ENCODE measurements around the gene SERPINA9. TPM values are rescaled to one million over a fixed set of nuclear protein-coding genes. Genes with fewer than 3 reads are reported as not detected.

Gene SERPINA9
- total RNA-seq, 2 experiments from 2014 or later: not detected

DNA sequence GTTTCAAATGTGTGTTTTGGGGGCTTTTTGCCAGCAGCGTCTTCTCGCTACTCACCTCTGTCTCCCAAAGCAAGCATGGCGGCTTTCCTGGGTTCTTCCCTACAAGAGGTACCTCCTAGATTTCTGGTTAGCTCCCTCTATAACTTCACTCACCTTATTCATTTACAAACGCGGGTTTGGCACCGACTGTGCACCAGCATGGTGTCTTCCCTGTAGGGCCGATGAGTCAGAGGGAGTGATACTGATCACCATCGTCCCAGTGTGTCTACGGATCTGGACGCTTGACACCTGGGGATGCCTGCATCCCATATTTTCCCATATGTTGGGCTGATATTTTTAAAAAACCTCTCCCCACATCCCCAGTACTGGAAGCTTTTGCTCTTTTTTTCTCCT lies 41.2 kb upstream of the SERPINA9 start:
- H3K79me2 ChIP-seq (ENCODE audit: insufficient read depth, low read depth, low read length): no peaks in the 10 kb centered on the region
- no peaks in the 10 kb centered on the region for H3K9me3 ChIP-seq (ENCODE audit: low read length)
- H2AFZ ChIP-seq (ENCODE audit: low read length): no peak overlapping the region
- intact Hi-C loops (cut with micrococcal nuclease; ENCODE audit: unreplicated experiment): no loop called here
- H3K36me3 ChIP-seq (ENCODE audit: insufficient read depth, low read length): no peaks in the 10 kb centered on the region
- no peak for TF ChIP-seq EZH2phosphoT487 (IDR thresholded peaks at IDR 0.05; ENCODE audit: borderline replicate concordance, low read depth, low read length)
- TF ChIP-seq, protein P1, sequence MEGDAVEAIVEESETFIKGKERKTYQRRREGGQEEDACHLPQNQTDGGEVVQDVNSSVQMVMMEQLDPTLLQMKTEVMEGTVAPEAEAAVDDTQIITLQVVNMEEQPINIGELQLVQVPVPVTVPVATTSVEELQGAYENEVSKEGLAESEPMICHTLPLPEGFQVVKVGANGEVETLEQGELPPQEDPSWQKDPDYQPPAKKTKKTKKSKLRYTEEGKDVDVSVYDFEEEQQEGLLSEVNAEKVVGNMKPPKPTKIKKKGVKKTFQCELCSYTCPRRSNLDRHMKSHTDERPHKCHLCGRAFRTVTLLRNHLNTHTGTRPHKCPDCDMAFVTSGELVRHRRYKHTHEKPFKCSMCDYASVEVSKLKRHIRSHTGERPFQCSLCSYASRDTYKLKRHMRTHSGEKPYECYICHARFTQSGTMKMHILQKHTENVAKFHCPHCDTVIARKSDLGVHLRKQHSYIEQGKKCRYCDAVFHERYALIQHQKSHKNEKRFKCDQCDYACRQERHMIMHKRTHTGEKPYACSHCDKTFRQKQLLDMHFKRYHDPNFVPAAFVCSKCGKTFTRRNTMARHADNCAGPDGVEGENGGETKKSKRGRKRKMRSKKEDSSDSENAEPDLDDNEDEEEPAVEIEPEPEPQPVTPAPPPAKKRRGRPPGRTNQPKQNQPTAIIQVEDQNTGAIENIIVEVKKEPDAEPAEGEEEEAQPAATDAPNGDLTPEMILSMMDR (conservative IDR thresholded peaks at IDR 0.05; ENCODE audit: low read length): no peak
- no TSS peak for BruUV-seq (replicated peaks)
- H3K4me3 ChIP-seq (ENCODE audit: low read depth, low read length, poor library complexity, severe bottlenecking): no peak overlapping the region
- ChIA-PET POLR2A (no interaction called here), CTCF (ENCODE audit: unreplicated experiment) (no interaction called here)
- H3K4me2 ChIP-seq (ENCODE audit: low read length): no peak overlapping the region
- no peaks in the 10 kb centered on the region for H3K9me2 ChIP-seq (ENCODE audit: insufficient read depth, low read length)
- no peaks in the 10 kb centered on the region for H3K4me1 ChIP-seq (ENCODE audit: insufficient read depth, low read length, poor library complexity, severe bottlenecking)
- H3K27ac ChIP-seq (ENCODE audit: low read depth, low read length, poor library complexity, severe bottlenecking): no peak overlapping the region
- H4K20me1 ChIP-seq (ENCODE audit: insufficient read depth, low read length): no peaks in the 10 kb centered on the region
- DNase-seq (ENCODE audit: low spot score): no peak

DNA sequence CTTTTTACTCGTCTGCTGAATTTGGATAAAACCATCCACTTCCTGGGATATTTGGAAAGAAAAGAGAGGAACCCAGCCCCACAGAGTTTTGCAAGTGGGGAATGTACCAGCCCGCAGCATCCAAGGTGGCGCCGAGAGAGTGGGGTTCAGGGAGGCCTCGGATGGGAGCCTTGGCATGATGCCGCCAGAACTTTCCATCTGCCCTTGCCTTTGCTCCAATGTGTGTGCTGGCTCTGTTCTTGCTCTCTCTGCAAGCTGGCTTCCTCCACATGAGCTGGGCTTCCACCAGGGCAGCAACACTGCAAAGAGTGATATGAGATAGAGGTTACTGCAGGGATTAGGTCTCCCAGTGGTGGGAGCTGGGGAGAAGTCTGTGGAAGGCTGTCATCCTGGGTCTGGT lies 39.9 kb upstream of the SERPINA9 start:
- Histone ChIP-seq H3K9me3 (ENCODE audit: low read length) (no peaks in the 10 kb centered on the region), H2AFZ (ENCODE audit: low read length) (no peak overlapping the region), H3K27ac (ENCODE audit: low read depth, low read length, poor library complexity, severe bottlenecking) (no peak overlapping the region), H3K4me1 (ENCODE audit: insufficient read depth, low read length, poor library complexity, severe bottlenecking) (no peaks in the 10 kb centered on the region), H3K4me3 (ENCODE audit: low read depth, low read length, poor library complexity, severe bottlenecking) (no peak overlapping the region), H3K36me3 (ENCODE audit: insufficient read depth, low read length) (no peaks in the 10 kb centered on the region), H3K79me2 (ENCODE audit: insufficient read depth, low read depth, low read length) (no peaks in the 10 kb centered on the region), H3K9me2 (ENCODE audit: insufficient read depth, low read length) (no peaks in the 10 kb centered on the region), H4K20me1 (ENCODE audit: insufficient read depth, low read length) (no peaks in the 10 kb centered on the region), H3K4me2 (ENCODE audit: low read length) (no peak overlapping the region)
- POLR2A ChIA-PET: no interaction called here
- BruUV-seq (replicated peaks): no TSS peak
- intact Hi-C loops (cut with micrococcal nuclease; ENCODE audit: unreplicated experiment): no loop called here
- CTCF ChIA-PET (ENCODE audit: unreplicated experiment): no interaction called here
- no peak for DNase-seq (ENCODE audit: low spot score)
- TF ChIP-seq, protein P1 (conservative IDR thresholded peaks at IDR 0.05; ENCODE audit: low read length): no peak

DNA sequence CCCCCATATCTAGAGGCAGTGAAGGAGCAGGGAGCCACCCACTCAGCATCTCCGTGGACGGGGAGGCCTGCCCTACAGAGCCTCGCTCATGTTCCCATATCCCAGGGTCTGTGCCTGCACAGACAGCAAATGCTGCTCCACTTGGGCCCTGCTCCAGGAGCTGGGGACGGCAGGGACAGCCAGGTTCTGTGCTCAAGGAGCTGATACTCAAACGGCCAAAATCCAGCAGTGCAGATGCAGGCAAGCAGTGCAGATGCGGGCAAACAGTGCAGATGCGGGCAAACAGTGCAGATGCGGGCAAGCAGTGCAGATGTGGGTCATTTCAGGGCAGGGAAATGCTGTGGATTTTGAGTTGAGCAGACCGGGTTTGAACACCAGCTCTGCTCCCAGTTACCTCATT lies 39.4 kb upstream of the SERPINA9 start:
- no peak for TF ChIP-seq EZH2phosphoT487 (IDR thresholded peaks at IDR 0.05; ENCODE audit: borderline replicate concordance, low read depth, low read length)
- TF ChIP-seq, protein P1 (conservative IDR thresholded peaks at IDR 0.05; ENCODE audit: low read length): no peak
- Histone ChIP-seq H3K4me1 (ENCODE audit: insufficient read depth, low read length, poor library complexity, severe bottlenecking) (no peaks in the 10 kb centered on the region), H3K4me3 (ENCODE audit: low read depth, low read length, poor library complexity, severe bottlenecking) (no peak overlapping the region), H3K9me3 (ENCODE audit: low read length) (no peaks in the 10 kb centered on the region), H4K20me1 (ENCODE audit: insufficient read depth, low read length) (no peaks in the 10 kb centered on the region), H3K79me2 (ENCODE audit: insufficient read depth, low read depth, low read length) (no peaks in the 10 kb centered on the region), H3K9me2 (ENCODE audit: insufficient read depth, low read length) (no peaks in the 10 kb centered on the region), H3K27ac (ENCODE audit: low read depth, low read length, poor library complexity, severe bottlenecking) (no peak overlapping the region), H3K36me3 (ENCODE audit: insufficient read depth, low read length) (no peaks in the 10 kb centered on the region), H3K4me2 (ENCODE audit: low read length) (no peak overlapping the region), H2AFZ (ENCODE audit: low read length) (no peak overlapping the region)
- no peak for DNase-seq (ENCODE audit: low spot score)
- BruUV-seq (replicated peaks): no TSS peak
- CTCF ChIA-PET (ENCODE audit: unreplicated experiment): no interaction called here
- intact Hi-C loops (cut with micrococcal nuclease; ENCODE audit: unreplicated experiment): no loop called here
- POLR2A ChIA-PET: no interaction called here
